ENCODE measurements around the gene CSTF1.
"Not testable (repeated sequence)": the region's sequence is repeated elsewhere in the genome, so short reads cannot be mapped to it uniquely, and the experiment has no call there.

The CSTF1 gene

GRCh38 chr20:56369179-56369578, 23.3 kb upstream of the CSTF1 start:
- DNase-seq (ENCODE audit: low read depth): no peak

GRCh38 chr20:56371977-56372376, 20.5 kb upstream of the CSTF1 start:
- DNase-seq (ENCODE audit: low read depth): no peak

- no peak for DNase-seq (ENCODE audit: low read depth)
Observed at GRCh38 chr20:56372850-56373249, 19.6 kb upstream of the CSTF1 start.

- DNase-seq (ENCODE audit: low read depth): peak; percentile 98
Observed at GRCh38 chr20:56373942-56374341, 18.5 kb upstream of the CSTF1 start.

GRCh38 chr20:56376331-56376730, 16.1 kb upstream of the CSTF1 start:
- DNase-seq (ENCODE audit: low read depth): no peak

- DNase-seq (ENCODE audit: low read depth): no peak
Observed at GRCh38 chr20:56378386-56378785, 14.1 kb upstream of the CSTF1 start.

GRCh38 chr20:56380375-56380774, 12.1 kb upstream of the CSTF1 start:
- peak; percentile 67 for DNase-seq (ENCODE audit: low read depth)

GRCh38 chr20:56381501-56381900, 10.9 kb upstream of the CSTF1 start:
- DNase-seq (ENCODE audit: low read depth): no peak

- DNase-seq (ENCODE audit: low read depth): no peak
Observed at GRCh38 chr20:56382696-56383095, 9.7 kb upstream of the CSTF1 start.

GRCh38 chr20:56383334-56383733, 9.1 kb upstream of the CSTF1 start:
- no peak for DNase-seq (ENCODE audit: low read depth)

- DNase-seq (ENCODE audit: low read depth): no peak
Observed at GRCh38 chr20:56385130-56385529, 7.3 kb upstream of the CSTF1 start.

- DNase-seq (ENCODE audit: low read depth): no peak
Observed at GRCh38 chr20:56386219-56386618, 6.2 kb upstream of the CSTF1 start.

GRCh38 chr20:56388882-56389281, 3.6 kb upstream of the CSTF1 start:
- no peak for DNase-seq (ENCODE audit: low read depth)

GRCh38 chr20:56389807-56390206, 2.6 kb upstream of the CSTF1 start:
- DNase-seq (ENCODE audit: low read depth): no peak

- DNase-seq (ENCODE audit: low read depth): not testable (repeated sequence)
Observed at GRCh38 chr20:56390396-56390795, 2.0 kb upstream of the CSTF1 start.

- DNase-seq (ENCODE audit: low read depth): no peak
Observed at GRCh38 chr20:56391037-56391436, 1.4 kb upstream of the CSTF1 start.

- DNase-seq (ENCODE audit: low read depth): peak; percentile 30
Observed at GRCh38 chr20:56391596-56392131, 781 bp upstream of the CSTF1 start.

- peak; percentile 15 for DNase-seq (ENCODE audit: low read depth)
Observed at GRCh38 chr20:56392881-56393482, 537 bp downstream of the CSTF1 start.

- DNase-seq (ENCODE audit: low read depth): no peak
Observed at GRCh38 chr20:56393653-56394052, 1.2 kb downstream of the CSTF1 start.

- DNase-seq (ENCODE audit: low read depth): no peak
Observed at GRCh38 chr20:56395166-56395565, 2.7 kb downstream of the CSTF1 start.

GRCh38 chr20:56400001-56400640, 7.7 kb downstream of the CSTF1 start:
- peak; percentile 81 for DNase-seq (ENCODE audit: low read depth)

- DNase-seq (ENCODE audit: low read depth): no peak
Observed at GRCh38 chr20:56403465-56403864, 11.0 kb downstream of the CSTF1 start.

GRCh38 chr20:56405356-56405755, 12.9 kb downstream of the CSTF1 start:
- DNase-seq (ENCODE audit: low read depth): peak; percentile 76

- no peak for DNase-seq (ENCODE audit: low read depth)
Observed at GRCh38 chr20:56406910-56407309, 14.5 kb downstream of the CSTF1 start.
